ENCODE results near the gene EPG5. TPM values are rescaled to one million over a fixed set of nuclear protein-coding genes. Genes with fewer than 3 reads are reported as not detected.

The EPG5 gene
- total and polyA plus RNA-seq, 10 of the 15 experiments (the other 5 are each of a cell fraction or from before 2014, with no cell fraction given), result 1.9 to 27.7 (median 9.0) TPM

- TF ChIP-seq REST (IDR thresholded peaks at IDR 0.05; ENCODE audit: low read depth, low read length), result no peak
- no peak for TF ChIP-seq HDGF (IDR thresholded peaks at IDR 0.05)
- TF ChIP-seq ETV6 (conservative IDR thresholded peaks at IDR 0.05 in 1 of 2, IDR thresholded peaks at IDR 0.05 in 1 of 2; ENCODE audit: borderline replicate concordance in 1 of 2, low read depth in 1 of 2), result no peak
- no peak for TF ChIP-seq CREM (IDR thresholded peaks at IDR 0.05; ENCODE audit: low read depth)
- no peak for TF ChIP-seq ZBTB40 (IDR thresholded peaks at IDR 0.05; ENCODE audit: borderline replicate concordance)
- TF ChIP-seq RAD51 (IDR thresholded peaks at IDR 0.05), result no peak
- no peak for TF ChIP-seq BACH1 (IDR thresholded peaks at IDR 0.05; ENCODE audit: borderline replicate concordance)
- TF ChIP-seq ZZZ3 (IDR thresholded peaks at IDR 0.05; ENCODE audit: control insufficient read depth, insufficient read length, low read depth), result no peak
- no peak for TF ChIP-seq CHD4 (IDR thresholded peaks at IDR 0.05)
- no peak for TF ChIP-seq ESRRA (IDR thresholded peaks at IDR 0.05; ENCODE audit: low read length)
These were observed 40.0 kb upstream of the EPG5 start (continued) for GRCh38 chr18:46007165-46007564.
